SK-N-SH (cell line): Measurements from ENCODE around the gene RAET1L.
"Not testable (repeated sequence)": the region's sequence is repeated elsewhere in the genome, so short reads cannot be mapped to it uniquely, and the experiment has no call there.

Experiments used
- CTCF ChIP-seq: fragments of 200-600 bp; sonication (generic); IDR thresholded peaks from 2 replicates; pipeline ENCODE4 v1.6.1; 2017; ENCODE audit warnings: antibody characterized with exemption, mild to moderate bottlenecking, moderate library complexity
- EP300 ChIP-seq, 2 experiments: IDR thresholded peaks; 2 replicates each; pipeline versions ENCODE4 v1.4.0 to v1.6.1; 2012; ENCODE audit warnings: borderline replicate concordance in 1 of 2, low read depth in 1 of 2, low read length in 1 of 2
- EZH2phosphoT487 ChIP-seq: fragments of 200-600 bp; sonication (generic); IDR thresholded peaks from 2 replicates; pipeline ENCODE4 v1.6.1; 2017; ENCODE audit warnings: low read depth, mixed run types, mild to moderate bottlenecking, antibody characterized with exemption, moderate library complexity, borderline replicate concordance
- MAX ChIP-seq: IDR thresholded peaks from 2 replicates; pipeline ENCODE4 v1.4.0; 2012; ENCODE audit warnings: low read depth
- MXI1 ChIP-seq: IDR thresholded peaks from 2 replicates; pipeline ENCODE4 v1.6.1; 2012; ENCODE audit warnings: mild to moderate bottlenecking, low read depth, low read length, improper control_type of control experiment
- POLR2AphosphoS5 ChIP-seq: IDR thresholded peaks from 2 replicates; pipeline ENCODE4 v1.6.1; 2012; ENCODE audit warnings: low read depth, low read length
- RAD21 ChIP-seq: IDR thresholded peaks from 2 replicates; pipeline ENCODE4 v1.6.1; 2012; ENCODE audit warnings: mild to moderate bottlenecking, low read length
- REST ChIP-seq: IDR thresholded peaks from 2 replicates; pipeline ENCODE4 v1.6.1; 2012; ENCODE audit warnings: mild to moderate bottlenecking, low read depth, low read length, moderate library complexity
- SMC3 ChIP-seq: IDR thresholded peaks from 2 replicates; pipeline ENCODE4 v1.6.1; 2012; ENCODE audit warnings: low read depth, low read length, improper control_type of control experiment
- TAF1 ChIP-seq: IDR thresholded peaks from 2 replicates; pipeline ENCODE4 v1.6.1; 2012; ENCODE audit warnings: low read depth, mild to moderate bottlenecking, low read length, moderate library complexity, borderline replicate concordance

GRCh38 chr6:150015281-150016001, 9.9 kb downstream of the RAET1L start:
- TF ChIP-seq MAX; RAD21; MXI1; CTCF; REST; EP300 (IDR thresholded peaks at IDR 0.05; ENCODE audit: borderline replicate concordance in 1 of 2, low read depth in 1 of 2, low read length in 1 of 2); POLR2AphosphoS5; SMC3; TAF1; EZH2phosphoT487: not testable (repeated sequence)
